Measurements from ENCODE around the gene CHST12.

The CHST12 gene

GRCh38 chr7:2483494-2483893 lies 80.1 kb downstream of the CHST12 start:
- DNase-seq: no peak

- DNase-seq: no peak
These were observed 81.5 kb downstream of the CHST12 start for GRCh38 chr7:2484868-2485267.

- DNase-seq: no peak
These were observed 84.3 kb downstream of the CHST12 start for GRCh38 chr7:2487586-2488271.

GRCh38 chr7:2488272-2488645 lies 84.8 kb downstream of the CHST12 start:
- no peak for DNase-seq

- no peak for DNase-seq
These were observed 85.3 kb downstream of the CHST12 start for GRCh38 chr7:2488681-2489080.

GRCh38 chr7:2490181-2490651 lies 86.8 kb downstream of the CHST12 start:
- no peak for DNase-seq

GRCh38 chr7:2492038-2492437 lies 88.6 kb downstream of the CHST12 start:
- no peak for DNase-seq

GRCh38 chr7:2493205-2494164 lies 90.1 kb downstream of the CHST12 start:
- DNase-seq: no peak

GRCh38 chr7:2494191-2495130 lies 91.0 kb downstream of the CHST12 start:
- no peak for DNase-seq

- no peak for DNase-seq
These were observed 92.2 kb downstream of the CHST12 start for GRCh38 chr7:2495418-2496299.

GRCh38 chr7:2496375-2496774 lies 93.0 kb downstream of the CHST12 start:
- no peak for DNase-seq

- no peak for DNase-seq
These were observed 93.7 kb downstream of the CHST12 start for GRCh38 chr7:2497065-2497464.

- no peak for DNase-seq
These were observed 94.3 kb downstream of the CHST12 start for GRCh38 chr7:2497500-2498336.

All from NCI-H2029 (cell line).